ENCODE measurements around the gene TECPR2. TPM values are rescaled to one million over a fixed set of nuclear protein-coding genes. Genes with fewer than 3 reads are reported as not detected.

TECPR2 gene
- total RNA-seq, 1 experiment from 2014 or later: 21.3 TPM

DNA sequence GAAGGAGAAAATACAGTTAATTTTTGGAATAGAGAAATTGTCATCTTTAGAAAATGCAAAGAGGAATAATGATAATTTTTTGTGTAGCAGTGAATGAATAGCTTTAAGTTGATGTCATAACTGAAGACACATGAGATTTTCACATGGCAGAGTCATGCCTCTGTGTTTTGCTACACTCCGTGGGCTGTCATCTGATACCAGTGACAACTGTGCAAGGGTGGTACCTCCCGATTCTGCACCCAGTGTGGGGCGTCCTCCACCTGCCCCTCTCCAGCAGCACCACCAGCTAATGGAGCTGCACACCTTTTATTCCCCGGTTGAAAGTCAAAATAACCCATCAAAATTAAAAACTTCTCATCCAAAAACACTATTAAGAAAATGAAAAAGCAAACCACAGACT is 99.7 kb downstream of the TECPR2 start:
- no peak for TF ChIP-seq CREB1 (CRISPR knock-in tag; IDR thresholded peaks at IDR 0.05)
- TF ChIP-seq ZNF138 (CRISPR knock-in tag; conservative IDR thresholded peaks at IDR 0.05): no peak
- TF ChIP-seq, protein P1, sequence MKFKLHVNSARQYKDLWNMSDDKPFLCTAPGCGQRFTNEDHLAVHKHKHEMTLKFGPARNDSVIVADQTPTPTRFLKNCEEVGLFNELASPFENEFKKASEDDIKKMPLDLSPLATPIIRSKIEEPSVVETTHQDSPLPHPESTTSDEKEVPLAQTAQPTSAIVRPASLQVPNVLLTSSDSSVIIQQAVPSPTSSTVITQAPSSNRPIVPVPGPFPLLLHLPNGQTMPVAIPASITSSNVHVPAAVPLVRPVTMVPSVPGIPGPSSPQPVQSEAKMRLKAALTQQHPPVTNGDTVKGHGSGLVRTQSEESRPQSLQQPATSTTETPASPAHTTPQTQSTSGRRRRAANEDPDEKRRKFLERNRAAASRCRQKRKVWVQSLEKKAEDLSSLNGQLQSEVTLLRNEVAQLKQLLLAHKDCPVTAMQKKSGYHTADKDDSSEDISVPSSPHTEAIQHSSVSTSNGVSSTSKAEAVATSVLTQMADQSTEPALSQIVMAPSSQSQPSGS (CRISPR knock-in tag; IDR thresholded peaks at IDR 0.05; ENCODE audit: borderline replicate concordance, low read depth): no peak
- TF ChIP-seq MXD4 (CRISPR knock-in tag; IDR thresholded peaks at IDR 0.05; ENCODE audit: borderline replicate concordance): no peak
- no peak for TF ChIP-seq ATF1 (CRISPR knock-in tag; IDR thresholded peaks at IDR 0.05)
- TF ChIP-seq, protein P2, sequence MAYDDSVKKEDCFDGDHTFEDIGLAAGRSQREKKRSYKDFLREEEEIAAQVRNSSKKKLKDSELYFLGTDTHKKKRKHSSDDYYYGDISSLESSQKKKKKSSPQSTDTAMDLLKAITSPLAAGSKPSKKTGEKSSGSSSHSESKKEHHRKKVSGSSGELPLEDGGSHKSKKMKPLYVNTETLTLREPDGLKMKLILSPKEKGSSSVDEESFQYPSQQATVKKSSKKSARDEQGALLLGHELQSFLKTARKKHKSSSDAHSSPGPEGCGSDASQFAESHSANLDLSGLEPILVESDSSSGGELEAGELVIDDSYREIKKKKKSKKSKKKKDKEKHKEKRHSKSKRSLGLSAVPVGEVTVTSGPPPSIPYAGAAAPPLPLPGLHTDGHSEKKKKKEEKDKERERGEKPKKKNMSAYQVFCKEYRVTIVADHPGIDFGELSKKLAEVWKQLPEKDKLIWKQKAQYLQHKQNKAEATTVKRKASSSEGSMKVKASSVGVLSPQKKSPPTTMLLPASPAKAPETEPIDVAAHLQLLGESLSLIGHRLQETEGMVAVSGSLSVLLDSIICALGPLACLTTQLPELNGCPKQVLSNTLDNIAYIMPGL (CRISPR knock-in tag; IDR thresholded peaks at IDR 0.05): no peak
- TF ChIP-seq, protein P3, sequence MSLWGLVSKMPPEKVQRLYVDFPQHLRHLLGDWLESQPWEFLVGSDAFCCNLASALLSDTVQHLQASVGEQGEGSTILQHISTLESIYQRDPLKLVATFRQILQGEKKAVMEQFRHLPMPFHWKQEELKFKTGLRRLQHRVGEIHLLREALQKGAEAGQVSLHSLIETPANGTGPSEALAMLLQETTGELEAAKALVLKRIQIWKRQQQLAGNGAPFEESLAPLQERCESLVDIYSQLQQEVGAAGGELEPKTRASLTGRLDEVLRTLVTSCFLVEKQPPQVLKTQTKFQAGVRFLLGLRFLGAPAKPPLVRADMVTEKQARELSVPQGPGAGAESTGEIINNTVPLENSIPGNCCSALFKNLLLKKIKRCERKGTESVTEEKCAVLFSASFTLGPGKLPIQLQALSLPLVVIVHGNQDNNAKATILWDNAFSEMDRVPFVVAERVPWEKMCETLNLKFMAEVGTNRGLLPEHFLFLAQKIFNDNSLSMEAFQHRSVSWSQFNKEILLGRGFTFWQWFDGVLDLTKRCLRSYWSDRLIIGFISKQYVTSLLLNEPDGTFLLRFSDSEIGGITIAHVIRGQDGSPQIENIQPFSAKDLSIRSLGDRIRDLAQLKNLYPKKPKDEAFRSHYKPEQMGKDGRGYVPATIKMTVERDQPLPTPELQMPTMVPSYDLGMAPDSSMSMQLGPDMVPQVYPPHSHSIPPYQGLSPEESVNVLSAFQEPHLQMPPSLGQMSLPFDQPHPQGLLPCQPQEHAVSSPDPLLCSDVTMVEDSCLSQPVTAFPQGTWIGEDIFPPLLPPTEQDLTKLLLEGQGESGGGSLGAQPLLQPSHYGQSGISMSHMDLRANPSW (CRISPR knock-in tag; conservative IDR thresholded peaks at IDR 0.05; ENCODE audit: low read depth): no peak
- TF ChIP-seq, protein P4, sequence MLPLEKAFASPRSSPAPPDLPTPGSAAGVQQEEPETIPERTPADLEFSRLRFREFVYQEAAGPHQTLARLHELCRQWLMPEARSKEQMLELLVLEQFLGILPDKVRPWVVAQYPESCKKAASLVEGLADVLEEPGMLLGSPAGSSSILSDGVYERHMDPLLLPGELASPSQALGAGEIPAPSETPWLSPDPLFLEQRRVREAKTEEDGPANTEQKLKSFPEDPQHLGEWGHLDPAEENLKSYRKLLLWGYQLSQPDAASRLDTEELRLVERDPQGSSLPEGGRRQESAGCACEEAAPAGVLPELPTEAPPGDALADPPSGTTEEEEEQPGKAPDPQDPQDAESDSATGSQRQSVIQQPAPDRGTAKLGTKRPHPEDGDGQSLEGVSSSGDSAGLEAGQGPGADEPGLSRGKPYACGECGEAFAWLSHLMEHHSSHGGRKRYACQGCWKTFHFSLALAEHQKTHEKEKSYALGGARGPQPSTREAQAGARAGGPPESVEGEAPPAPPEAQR (CRISPR knock-in tag; IDR thresholded peaks at IDR 0.05): no peak
- TF ChIP-seq, protein P5, sequence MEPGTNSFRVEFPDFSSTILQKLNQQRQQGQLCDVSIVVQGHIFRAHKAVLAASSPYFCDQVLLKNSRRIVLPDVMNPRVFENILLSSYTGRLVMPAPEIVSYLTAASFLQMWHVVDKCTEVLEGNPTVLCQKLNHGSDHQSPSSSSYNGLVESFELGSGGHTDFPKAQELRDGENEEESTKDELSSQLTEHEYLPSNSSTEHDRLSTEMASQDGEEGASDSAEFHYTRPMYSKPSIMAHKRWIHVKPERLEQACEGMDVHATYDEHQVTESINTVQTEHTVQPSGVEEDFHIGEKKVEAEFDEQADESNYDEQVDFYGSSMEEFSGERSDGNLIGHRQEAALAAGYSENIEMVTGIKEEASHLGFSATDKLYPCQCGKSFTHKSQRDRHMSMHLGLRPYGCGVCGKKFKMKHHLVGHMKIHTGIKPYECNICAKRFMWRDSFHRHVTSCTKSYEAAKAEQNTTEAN (CRISPR knock-in tag; IDR thresholded peaks at IDR 0.05): no peak
- TF ChIP-seq HMGA2 (CRISPR knock-in tag; IDR thresholded peaks at IDR 0.05): no peak
- TF ChIP-seq ZNF416 (CRISPR knock-in tag; IDR thresholded peaks at IDR 0.05): no peak
- Mint-ChIP-seq H3K27ac (no peak overlapping the region), H3K4me3 (no peak overlapping the region), H3K9me3 (peaks cover 4% of the 10 kb centered on the region; the same call in 1 of the 2 replicates), H3K36me3 (peaks cover 11% of the 10 kb centered on the region), H3K27me3 (ENCODE audit: low read depth) (no peaks in the 10 kb centered on the region), H3K4me1 (no peaks in the 10 kb centered on the region)
- ChIA-PET POLR2A (no interaction called here), CTCF (no interaction called here)
- DNase-seq (ENCODE audit: low spot score) (no peak), ATAC-seq (no peak)

DNA sequence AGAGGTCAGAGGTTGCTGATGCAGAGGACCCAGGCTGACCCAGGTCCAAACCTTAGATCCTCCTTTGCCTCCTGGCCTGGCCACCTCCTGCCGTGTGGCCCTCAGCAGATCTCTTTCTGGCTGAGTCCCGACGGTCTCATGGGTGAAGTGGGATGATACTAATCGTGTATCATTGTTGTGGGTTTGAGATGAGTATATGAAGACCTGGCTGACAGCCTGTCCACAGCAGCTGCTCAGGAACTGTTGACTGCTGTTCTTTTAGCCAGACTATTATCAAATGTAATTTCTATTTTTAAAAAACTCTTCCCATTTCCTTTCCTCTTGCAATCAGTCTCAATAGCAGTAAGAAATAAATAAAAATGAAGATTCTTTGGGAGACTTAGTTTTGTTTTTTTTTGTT is 101.3 kb downstream of the TECPR2 start:
- Mint-ChIP-seq H3K27me3 (ENCODE audit: low read depth) (no peaks in the 10 kb centered on the region), H3K9me3 (peaks cover 4% of the 10 kb centered on the region; the same call in 1 of the 2 replicates), H3K36me3 (peaks cover 8% of the 10 kb centered on the region)

More for the DNA sequence above, 101.3 kb downstream of the TECPR2 start:
- DNase-seq (ENCODE audit: low spot score) (no peak), ATAC-seq (no peak)
- no peak overlapping the region for H3K27ac Mint-ChIP-seq
- TF ChIP-seq ESRRA (CRISPR knock-in tag; IDR thresholded peaks at IDR 0.05; ENCODE audit: borderline replicate concordance) (no peak), HMGA2 (CRISPR knock-in tag; IDR thresholded peaks at IDR 0.05) (no peak), CREM (CRISPR knock-in tag; IDR thresholded peaks at IDR 0.05) (no peak), GTF2I (CRISPR knock-in tag; conservative IDR thresholded peaks at IDR 0.05) (no peak), ZNF423 (CRISPR knock-in tag; IDR thresholded peaks at IDR 0.05) (no peak)
- TF ChIP-seq, protein P6, sequence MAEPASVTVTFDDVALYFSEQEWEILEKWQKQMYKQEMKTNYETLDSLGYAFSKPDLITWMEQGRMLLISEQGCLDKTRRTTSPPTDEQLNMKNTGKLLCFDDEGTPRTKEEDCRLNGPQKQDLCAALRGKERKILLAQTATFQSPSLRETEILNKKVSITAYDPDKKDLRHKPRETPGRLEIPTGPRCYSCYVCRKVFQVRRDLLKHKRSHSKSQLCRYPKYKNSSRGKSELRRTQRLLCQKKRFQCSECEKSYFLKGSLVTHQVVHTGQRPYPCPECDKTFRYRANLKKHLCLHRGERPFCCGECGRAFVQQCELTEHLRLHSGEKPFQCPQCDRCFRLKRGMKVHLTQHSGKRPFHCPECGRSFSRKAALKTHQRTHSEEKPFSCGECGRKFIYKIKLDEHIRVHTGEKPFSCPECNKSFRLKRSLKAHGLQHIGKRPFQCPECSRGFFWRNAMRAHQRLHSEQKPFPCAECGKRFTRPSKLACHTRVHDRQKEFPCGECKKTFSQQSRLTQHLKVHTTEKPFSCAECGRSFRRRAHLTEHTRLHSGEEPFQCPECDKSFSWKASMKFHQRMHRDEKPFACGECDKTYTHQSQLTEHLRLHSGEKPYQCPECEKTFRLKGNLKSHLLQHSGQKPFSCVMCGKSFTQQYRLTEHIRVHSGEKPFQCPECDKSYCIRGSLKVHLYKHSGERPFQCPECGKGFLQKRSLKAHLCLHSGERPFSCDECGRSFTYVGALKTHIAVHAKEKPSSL (CRISPR knock-in tag; conservative IDR thresholded peaks at IDR 0.05): no peak
- H3K4me3 Mint-ChIP-seq: no peak overlapping the region
- ChIA-PET CTCF (no interaction called here), POLR2A (no interaction called here)
- no peaks in the 10 kb centered on the region for H3K4me1 Mint-ChIP-seq
